HG03520 (cell line): Measurements from ENCODE around the gene THOC1.
"Not testable (repeated sequence)": the region's sequence is repeated elsewhere in the genome, so short reads cannot be mapped to it uniquely, and the experiment has no call there.

Experiments
- ATAC-seq: cut with Tn5 transposase; IDR thresholded peaks from one replicate; pipeline ENCODE4 v1.9.1; 2021; ENCODE audit warnings: mild to moderate bottlenecking, moderate library complexity; ENCODE audit not compliant: unreplicated experiment

The THOC1 gene

GRCh38 chr18:267688-268552 is at the start of gene THOC1:
Gene THOC1, minus strand, starts transcription at chr18:268047. Its CDS starts 28 bp downstream, at chr18:268019.
- ATAC-seq, result peak; percentile 88

- ATAC-seq, result no peak
Measured at GRCh38 chr18:317618-318017, 49.8 kb upstream of the THOC1 start.

GRCh38 chr18:316393-316792 is 48.5 kb upstream of the THOC1 start:
- no peak for ATAC-seq

GRCh38 chr18:313931-314330 is 46.1 kb upstream of the THOC1 start:
- ATAC-seq, result no peak

- no peak for ATAC-seq
Measured at GRCh38 chr18:312415-312814, 44.6 kb upstream of the THOC1 start.

- no peak for ATAC-seq
Measured at GRCh38 chr18:310042-310441, 42.2 kb upstream of the THOC1 start.

- not testable (repeated sequence) for ATAC-seq
Measured at GRCh38 chr18:308086-308485, 40.2 kb upstream of the THOC1 start.

- ATAC-seq, result no peak
Measured at GRCh38 chr18:306608-307255, 38.9 kb upstream of the THOC1 start.

GRCh38 chr18:305003-305501 is 37.2 kb upstream of the THOC1 start:
- no peak for ATAC-seq

GRCh38 chr18:303607-304006 is 35.8 kb upstream of the THOC1 start:
- ATAC-seq, result no peak

- no peak for ATAC-seq
Measured at GRCh38 chr18:303011-303410, 35.2 kb upstream of the THOC1 start.

- ATAC-seq, result no peak
Measured at GRCh38 chr18:302097-302496, 34.2 kb upstream of the THOC1 start.

- ATAC-seq, result no peak
Measured at GRCh38 chr18:297936-298335, 30.1 kb upstream of the THOC1 start.

GRCh38 chr18:295756-296490 is 28.1 kb upstream of the THOC1 start:
- ATAC-seq, result no peak

- no peak for ATAC-seq
Measured at GRCh38 chr18:294566-294965, 26.7 kb upstream of the THOC1 start.

- ATAC-seq, result no peak
Measured at GRCh38 chr18:293536-293935, 25.7 kb upstream of the THOC1 start.

GRCh38 chr18:292271-292670 is 24.4 kb upstream of the THOC1 start:
- ATAC-seq, result no peak

GRCh38 chr18:289970-290369 is 22.1 kb upstream of the THOC1 start:
- ATAC-seq, result not testable (repeated sequence)

GRCh38 chr18:289026-289425 is 21.2 kb upstream of the THOC1 start:
- no peak for ATAC-seq

- no peak for ATAC-seq
Measured at GRCh38 chr18:286515-287310, 18.9 kb upstream of the THOC1 start.

- ATAC-seq, result no peak
Measured at GRCh38 chr18:285817-286216, 18.0 kb upstream of the THOC1 start.
